ENCODE measurements around the gene AGPAT4.

The AGPAT4 gene

DNA sequence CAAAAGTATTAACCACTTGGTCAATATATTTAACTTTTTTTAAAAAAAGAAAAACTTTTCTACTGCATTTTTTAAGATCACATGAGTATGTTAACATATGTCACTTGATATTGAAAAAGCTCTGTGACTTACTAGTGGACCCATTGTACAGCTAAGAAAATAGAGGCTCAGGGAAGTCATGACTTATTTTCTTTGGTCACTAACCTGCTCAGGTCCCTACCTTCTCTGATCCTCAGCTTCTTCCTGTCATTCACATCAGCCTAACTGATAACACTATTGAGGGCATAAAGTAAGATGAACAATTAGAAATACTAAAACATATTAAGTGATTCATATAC, 19.8 kb downstream of the AGPAT4 start:
- DNase-seq = no peak

DNA sequence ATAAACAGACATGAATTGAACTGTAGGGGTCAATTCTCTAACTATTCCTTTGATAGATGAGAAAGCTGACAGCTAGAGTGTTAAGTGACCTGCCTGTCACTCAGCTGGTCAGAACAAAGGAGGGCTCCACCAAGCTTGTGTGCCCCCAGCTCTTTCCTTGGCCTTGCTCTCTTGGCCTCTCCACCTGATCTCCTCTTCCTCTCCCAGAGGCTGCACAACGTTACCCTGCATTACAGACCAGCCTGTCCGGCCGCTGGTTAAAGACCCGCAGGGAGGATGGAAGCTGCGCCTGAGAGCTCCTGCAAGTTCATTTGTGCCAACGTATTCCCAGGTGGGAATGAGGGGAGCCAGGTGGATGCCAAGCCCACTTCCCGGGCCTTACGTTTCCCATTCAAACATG, 22.5 kb downstream of the AGPAT4 start:
- no peak for DNase-seq

- no peak for DNase-seq
Observed at GRCh38 chr6:161249327-161249726, 24.5 kb downstream of the AGPAT4 start.

GRCh38 chr6:161246725-161247124, 27.1 kb downstream of the AGPAT4 start:
- no peak for DNase-seq

GRCh38 chr6:161245363-161245762, 28.5 kb downstream of the AGPAT4 start:
- no peak for DNase-seq

DNA sequence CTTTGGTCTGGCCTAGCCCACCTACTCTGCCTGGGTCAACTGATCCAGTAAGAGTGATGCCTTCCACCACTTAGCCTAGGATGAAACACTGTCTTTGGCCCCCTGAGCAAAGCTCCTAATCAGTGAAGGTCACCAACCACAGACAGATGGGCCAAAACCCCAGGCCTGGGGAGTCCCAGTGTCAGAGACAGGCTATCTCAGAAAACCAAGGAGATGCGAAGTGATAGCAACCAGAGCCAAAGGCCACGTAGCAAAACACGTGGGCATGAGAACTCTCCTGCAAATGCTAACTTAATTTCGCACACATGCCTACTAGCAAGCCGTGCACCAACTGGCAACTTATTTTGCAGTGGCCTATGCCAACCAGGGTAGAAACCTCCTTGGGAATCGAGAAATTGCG, 29.1 kb downstream of the AGPAT4 start:
- no peak for DNase-seq

DNA sequence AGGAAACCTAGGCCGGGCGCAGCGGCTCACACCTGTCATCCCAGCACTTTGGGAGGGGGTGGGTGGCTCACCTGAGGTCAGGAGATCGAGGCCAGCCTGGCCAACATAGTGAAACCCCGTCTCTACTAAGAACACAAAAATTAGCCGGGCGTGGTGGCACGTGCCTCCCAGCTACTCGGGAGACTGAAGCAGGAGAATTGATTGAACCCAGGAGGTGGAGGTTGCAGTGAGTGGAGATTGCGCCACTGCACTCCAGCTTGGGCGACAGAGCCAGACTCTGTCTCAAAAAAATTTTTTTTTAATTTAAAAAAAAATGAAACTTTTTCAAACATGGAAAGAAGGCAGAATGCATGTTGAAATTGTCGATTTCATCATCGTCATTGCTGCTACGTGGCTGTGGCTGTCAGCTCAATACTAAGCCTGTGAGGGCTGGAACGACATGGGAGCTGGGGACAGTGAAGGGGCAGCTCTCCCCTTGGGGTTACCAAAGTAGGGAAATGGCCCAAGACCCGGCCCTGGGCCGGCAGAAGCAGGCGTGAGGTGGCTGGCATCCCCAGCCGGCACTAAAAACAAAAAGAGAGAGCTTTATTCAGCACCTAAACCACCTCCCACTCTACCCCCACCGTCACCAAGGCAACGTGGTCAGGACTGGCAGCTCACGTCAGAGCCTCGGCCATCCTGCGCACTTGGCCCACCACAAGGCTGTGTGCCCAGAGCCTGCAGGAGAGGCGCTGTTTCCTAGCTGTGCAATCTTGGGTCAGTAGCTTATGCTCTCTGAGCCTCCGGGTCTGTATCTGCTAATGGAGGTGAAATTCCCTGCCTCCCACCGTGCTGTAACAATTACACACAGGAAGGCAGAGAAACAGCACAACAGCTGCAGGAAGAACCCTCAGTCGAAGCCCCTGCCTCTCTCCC, 30.8 kb downstream of the AGPAT4 start:
- peak; percentile 58 to 69 (median 68) for DNase-seq

- DNase-seq = no peak
Observed at GRCh38 chr6:161242113-161242512, 31.7 kb downstream of the AGPAT4 start.

DNA sequence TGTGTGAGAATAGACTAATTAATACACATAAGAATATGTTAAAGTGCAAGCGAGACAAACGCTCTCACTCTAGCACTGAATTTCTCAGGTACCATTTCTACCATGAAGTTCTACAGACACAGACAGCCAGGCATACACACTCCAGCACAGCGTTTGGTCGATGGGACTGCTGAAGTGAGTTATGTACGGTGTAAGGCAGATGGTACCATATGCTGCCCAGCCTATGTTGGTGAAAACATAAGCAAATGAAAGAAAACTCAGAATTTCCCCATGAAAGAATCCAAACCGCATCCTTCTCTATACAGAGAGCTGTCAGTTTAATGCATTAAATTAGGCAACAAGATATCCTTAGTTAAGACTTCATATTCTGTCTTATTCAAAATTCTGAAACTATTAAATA, 34.9 kb downstream of the AGPAT4 start:
- DNase-seq = no peak

DNA sequence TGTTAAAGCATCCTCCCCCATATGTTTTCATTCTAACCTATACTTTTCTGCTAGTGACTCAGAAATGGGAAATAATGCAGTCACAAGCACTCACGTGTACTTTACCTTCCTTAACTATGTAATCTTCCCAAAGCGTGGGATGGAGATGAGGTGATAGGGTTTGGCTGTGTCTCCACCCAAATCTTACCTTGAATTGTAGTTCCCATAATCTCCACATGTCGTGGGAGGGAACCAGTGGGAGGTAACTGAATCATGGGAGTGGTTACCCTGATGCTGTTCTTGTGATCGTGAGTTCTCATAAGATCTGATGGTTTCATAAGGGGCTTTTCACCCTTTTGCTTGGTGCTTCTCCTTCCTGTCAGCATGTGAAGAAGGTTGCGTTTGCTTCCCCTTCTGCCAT, 35.4 kb downstream of the AGPAT4 start:
- DNase-seq = peak; percentile 51 to 67 (median 54)

GRCh38 chr6:161238081-161238480, 35.8 kb downstream of the AGPAT4 start:
- DNase-seq = peak; percentile 27 to 55 (median 49)

DNA sequence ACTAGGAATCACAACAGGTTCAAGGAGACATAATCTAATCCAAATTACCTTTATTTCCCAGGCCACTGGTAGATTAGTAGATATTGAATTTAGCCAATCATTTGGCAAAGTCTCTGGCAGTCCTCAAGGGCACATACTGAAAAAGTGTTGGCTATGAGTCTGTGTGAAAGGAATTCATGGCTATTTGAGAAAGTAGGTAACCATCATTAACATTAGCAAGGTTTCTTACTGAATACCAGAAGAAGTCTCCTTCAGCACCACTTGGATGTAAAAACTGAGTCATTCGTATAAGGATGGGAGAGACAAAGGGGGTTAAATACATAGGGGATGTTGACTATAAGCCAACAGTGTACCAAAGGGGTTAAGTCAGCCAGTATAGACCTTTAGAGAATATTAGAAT, 36.7 kb downstream of the AGPAT4 start:
- no peak for DNase-seq

- DNase-seq = peak; percentile 22 to 76 (median 49)
Observed at GRCh38 chr6:161235776-161236633, 37.9 kb downstream of the AGPAT4 start.

GRCh38 chr6:161233986-161234661, 39.7 kb downstream of the AGPAT4 start:
- DNase-seq = peak; percentile 24 to 39 (median 32)

GRCh38 chr6:161232467-161232866, 41.4 kb downstream of the AGPAT4 start:
- no peak for DNase-seq

DNA sequence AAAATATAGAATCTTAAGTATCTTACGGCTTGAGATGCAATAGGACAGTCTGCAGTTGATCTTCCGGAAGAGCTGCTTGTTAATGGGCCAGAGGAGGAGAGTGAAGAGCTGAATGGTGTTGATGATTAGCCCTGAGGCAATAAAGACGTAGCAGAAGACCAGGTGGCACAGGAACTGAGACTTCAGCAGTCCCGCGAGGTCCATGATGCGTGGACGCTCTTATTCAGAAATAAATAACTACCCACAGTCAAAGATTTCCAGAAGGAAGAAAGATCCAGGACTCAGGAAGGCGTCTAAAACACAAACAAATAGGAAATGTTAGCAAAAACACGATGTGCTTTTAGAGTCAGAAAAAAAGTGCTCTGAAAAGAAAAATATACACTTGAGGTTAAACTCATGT, 41.9 kb downstream of the AGPAT4 start:
- DNase-seq = no peak

DNA sequence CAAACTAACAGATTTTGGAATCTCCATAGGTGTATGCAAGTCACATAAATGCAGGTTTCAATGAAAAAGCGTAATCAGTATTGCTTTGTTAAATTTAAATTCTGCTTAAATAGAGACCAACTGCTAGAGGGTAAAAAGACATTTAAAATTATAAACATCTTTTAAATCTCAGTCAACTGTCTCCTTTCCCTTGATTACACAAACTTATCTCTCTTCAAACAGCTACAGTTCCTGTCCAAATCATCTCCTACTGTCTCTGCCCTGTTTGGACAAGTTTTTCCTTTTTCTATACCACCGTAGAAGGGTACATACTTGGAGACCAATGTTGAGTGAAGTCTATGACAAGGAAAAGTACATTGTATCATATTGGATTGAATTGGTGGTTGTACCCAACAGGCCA, 43.5 kb downstream of the AGPAT4 start:
- no peak for DNase-seq

DNA sequence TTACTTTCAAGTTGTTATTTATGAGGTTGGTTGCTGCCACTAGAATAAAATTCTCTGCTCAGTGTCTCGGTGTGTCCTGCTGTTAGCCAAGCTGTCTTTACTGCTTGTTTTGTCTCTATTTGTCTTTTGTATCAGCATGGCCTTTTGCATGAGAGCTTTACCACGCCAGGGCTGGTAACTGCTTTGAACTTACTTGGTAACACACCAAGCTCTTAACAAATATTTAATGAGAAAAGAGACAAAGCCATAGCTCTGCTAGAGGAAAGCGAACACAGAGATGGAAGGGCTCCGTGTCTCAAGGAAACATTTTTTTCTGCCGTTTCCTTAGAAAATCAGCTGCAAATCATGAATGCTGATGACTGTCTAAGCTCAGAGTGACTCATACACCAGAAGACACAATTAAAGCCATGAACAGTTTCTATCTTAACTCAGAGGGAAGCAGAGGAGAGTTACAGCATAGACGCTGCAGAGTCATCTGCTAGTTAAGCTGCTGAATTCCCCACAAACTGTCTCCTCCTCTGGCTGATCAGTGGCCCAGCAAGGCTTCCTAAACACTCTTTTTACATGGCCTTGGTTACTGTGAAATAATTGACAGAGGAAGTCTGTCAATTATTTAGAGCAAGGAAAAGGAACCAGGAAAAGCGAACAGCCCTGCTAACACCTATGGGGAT, 44.8 kb downstream of the AGPAT4 start:
- DNase-seq = peak; percentile 83 to 96 (median 93)

GRCh38 chr6:161228096-161228495, 45.8 kb downstream of the AGPAT4 start:
- DNase-seq = no peak

GRCh38 chr6:161227004-161227960, 46.6 kb downstream of the AGPAT4 start:
- DNase-seq = peak in 2 of 3 donors; percentile 26 to 41

Measured in suppressor macrophage treated with lipopolysaccharide for 1 hour (primary cell).